Tibial nerve (tissue), 4 donors: Measurements from ENCODE around the gene YWHAQ.

ENCODE experiments used
- EP300 ChIP-seq, 2 donors: sonication (generic); formaldehyde crosslinking; IDR thresholded peaks; one replicate each; pipeline ENCODE4 v1.6.1; 2017; ENCODE audit warnings: antibody characterized with exemption in 2 of 2, mild to moderate bottlenecking in 1 of 2
- POLR2A ChIP-seq, 2 donors: fragments of 450-650 bp; IDR thresholded peaks; one replicate each; pipeline ENCODE4 v1.6.1; 2017; ENCODE audit warnings: antibody characterized with exemption in 2 of 2, mild to moderate bottlenecking in 2 of 2, moderate library complexity in 2 of 2
- TF ChIP-seq, protein P1 (sequence below), 5 experiments: fragments of 200-600 bp in 3 of 5; fragments of 450-650 bp in 2 of 5; sonication (generic) in 3 of 5; IDR thresholded peaks; one replicate each; pipeline ENCODE4 v1.5.1; 2016 to 2019; ENCODE audit warnings: antibody characterized with exemption in 5 of 5, mild to moderate bottlenecking in 3 of 5, moderate library complexity in 2 of 5

DNA sequence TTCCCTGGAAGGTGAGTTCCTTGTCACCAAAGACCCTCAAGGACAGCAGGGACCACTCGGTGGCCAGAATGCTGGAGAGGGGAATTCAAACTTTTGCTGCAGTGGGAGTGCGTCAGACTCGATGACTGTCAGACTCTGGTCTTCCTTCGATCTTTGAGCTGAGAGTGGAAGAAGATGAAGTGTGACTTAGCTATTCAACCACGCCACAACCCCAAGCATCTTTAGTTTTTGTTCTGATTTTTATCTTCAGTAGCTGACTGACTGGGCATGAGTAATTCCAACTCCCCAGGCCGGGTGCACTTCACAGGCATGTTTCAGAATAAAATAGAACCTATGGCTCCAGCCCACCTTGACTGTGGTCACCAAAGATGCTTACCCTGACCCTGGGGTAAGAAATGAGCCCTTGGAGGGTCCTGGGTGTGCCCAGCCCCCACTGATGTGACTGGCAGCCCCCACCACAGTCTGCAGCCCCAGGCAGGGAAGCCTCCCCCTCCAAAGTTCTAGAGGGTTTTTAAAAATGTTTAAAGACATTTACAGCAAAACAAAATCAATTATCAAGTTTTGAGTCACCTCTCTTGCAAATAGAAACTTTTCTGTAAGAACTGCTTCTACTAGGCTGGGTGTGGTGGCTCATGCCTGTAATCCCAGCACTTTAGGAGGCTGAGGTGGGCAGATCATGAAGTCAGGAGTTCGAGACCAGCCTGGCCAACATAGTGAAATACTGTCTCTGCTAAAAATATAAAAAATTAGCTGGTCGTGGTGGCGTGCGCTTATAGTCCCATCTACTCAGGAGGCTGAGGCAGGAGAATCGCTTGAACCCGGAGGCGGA is 24.9 kb upstream of the YWHAQ start:
- TF ChIP-seq, protein P1, sequence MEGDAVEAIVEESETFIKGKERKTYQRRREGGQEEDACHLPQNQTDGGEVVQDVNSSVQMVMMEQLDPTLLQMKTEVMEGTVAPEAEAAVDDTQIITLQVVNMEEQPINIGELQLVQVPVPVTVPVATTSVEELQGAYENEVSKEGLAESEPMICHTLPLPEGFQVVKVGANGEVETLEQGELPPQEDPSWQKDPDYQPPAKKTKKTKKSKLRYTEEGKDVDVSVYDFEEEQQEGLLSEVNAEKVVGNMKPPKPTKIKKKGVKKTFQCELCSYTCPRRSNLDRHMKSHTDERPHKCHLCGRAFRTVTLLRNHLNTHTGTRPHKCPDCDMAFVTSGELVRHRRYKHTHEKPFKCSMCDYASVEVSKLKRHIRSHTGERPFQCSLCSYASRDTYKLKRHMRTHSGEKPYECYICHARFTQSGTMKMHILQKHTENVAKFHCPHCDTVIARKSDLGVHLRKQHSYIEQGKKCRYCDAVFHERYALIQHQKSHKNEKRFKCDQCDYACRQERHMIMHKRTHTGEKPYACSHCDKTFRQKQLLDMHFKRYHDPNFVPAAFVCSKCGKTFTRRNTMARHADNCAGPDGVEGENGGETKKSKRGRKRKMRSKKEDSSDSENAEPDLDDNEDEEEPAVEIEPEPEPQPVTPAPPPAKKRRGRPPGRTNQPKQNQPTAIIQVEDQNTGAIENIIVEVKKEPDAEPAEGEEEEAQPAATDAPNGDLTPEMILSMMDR (IDR thresholded peaks at IDR 0.05), result no peak
- TF ChIP-seq POLR2A (IDR thresholded peaks at IDR 0.05) (no peak), EP300 (IDR thresholded peaks at IDR 0.05) (no peak)
